HG02973 (cell line): ENCODE data around the gene MAMDC2.

Experiments used
- ATAC-seq: cut with Tn5 transposase; IDR thresholded peaks from one replicate; pipeline ENCODE4 v1.9.1; 2021; ENCODE audit warnings: moderate library complexity; ENCODE audit not compliant: unreplicated experiment

Gene MAMDC2

GRCh38 chr9:70043689-70044489, at the start of gene MAMDC2:
TSS of gene MAMDC2 (plus strand) at chr9:70043848. CDS start at chr9:70044198, 350 bp downstream.
- no peak for ATAC-seq

- ATAC-seq, result no peak
Measured at GRCh38 chr9:69995846-69996245, 47.8 kb upstream of the MAMDC2 start.

- ATAC-seq, result no peak
Measured at GRCh38 chr9:69996967-69997366, 46.7 kb upstream of the MAMDC2 start.

- no peak for ATAC-seq
Measured at GRCh38 chr9:69997524-69997923, 46.1 kb upstream of the MAMDC2 start.

- ATAC-seq, result no peak
Measured at GRCh38 chr9:69999315-69999714, 44.3 kb upstream of the MAMDC2 start.

GRCh38 chr9:70000469-70000868, 43.2 kb upstream of the MAMDC2 start:
- ATAC-seq, result no peak

- no peak for ATAC-seq
Measured at GRCh38 chr9:70003901-70004714, 39.5 kb upstream of the MAMDC2 start.

- ATAC-seq, result no peak
Measured at GRCh38 chr9:70006306-70006705, 37.3 kb upstream of the MAMDC2 start.

- ATAC-seq, result no peak
Measured at GRCh38 chr9:70007831-70008230, 35.8 kb upstream of the MAMDC2 start.

- no peak for ATAC-seq
Measured at GRCh38 chr9:70010015-70010414, 33.6 kb upstream of the MAMDC2 start.

- no peak for ATAC-seq
Measured at GRCh38 chr9:70011366-70011765, 32.3 kb upstream of the MAMDC2 start.

GRCh38 chr9:70012569-70012968, 31.1 kb upstream of the MAMDC2 start:
- ATAC-seq, result no peak

GRCh38 chr9:70013598-70014196, 30.0 kb upstream of the MAMDC2 start:
- ATAC-seq, result no peak

GRCh38 chr9:70015099-70015498, 28.5 kb upstream of the MAMDC2 start:
- ATAC-seq, result no peak

- no peak for ATAC-seq
Measured at GRCh38 chr9:70020217-70020616, 23.4 kb upstream of the MAMDC2 start.

GRCh38 chr9:70020991-70021571, 22.6 kb upstream of the MAMDC2 start:
- no peak for ATAC-seq

- no peak for ATAC-seq
Measured at GRCh38 chr9:70028287-70028686, 15.4 kb upstream of the MAMDC2 start.

GRCh38 chr9:70030156-70030555, 13.5 kb upstream of the MAMDC2 start:
- no peak for ATAC-seq

GRCh38 chr9:70031141-70031545, 12.5 kb upstream of the MAMDC2 start:
- no peak for ATAC-seq

GRCh38 chr9:70034271-70034711, 9.4 kb upstream of the MAMDC2 start:
- no peak for ATAC-seq

- no peak for ATAC-seq
Measured at GRCh38 chr9:70035691-70036090, 8.0 kb upstream of the MAMDC2 start.
